Caco-2 (cell line): Measurements from ENCODE around the gene C17orf114.

ENCODE experiments used
- BruUV-seq: library from RNA; stranded (reverse); fragments of 400-500 nt; replicated peaks from 2 replicates; lab custom pipeline; 2021; lab: Mats Ljungman, UMichigan
- CTCF ChIA-PET: fragments of 300-600 bp; sonication (Branson Sonifier 250); formaldehyde crosslinking; loops from one replicate; lab custom pipeline; 2022; ENCODE audit warnings: antibody characterized with exemption; lab: Charles Lee
- POLR2A ChIA-PET: fragments of 300-600 bp; sonication (Branson Sonifier 250); formaldehyde crosslinking; loops from one replicate; lab custom pipeline; 2022; ENCODE audit warnings: antibody characterized with exemption; lab: Charles Lee
- DNase-seq, 2 experiments: peaks; one replicate each; pipeline versions ENCODE4 v3.0.0 to v3.0.0-alpha.2; 2020 to 2022
- H3K27me3 ChIP-seq: replicated peaks from 2 replicates; pipeline ENCODE4 v1.6.0; 2011; ENCODE audit warnings: low read length; ENCODE audit not compliant: control insufficient read depth, insufficient read depth
- H3K36me3 ChIP-seq: 2 replicates; pipeline ENCODE4 v1.5.1; 2011; ENCODE audit warnings: low read length; ENCODE audit not compliant: control insufficient read depth, insufficient read depth
- H3K4me1 ChIP-seq: fragments of 250-450 bp; sonication (Bioruptor Pico); 2 replicates; pipeline ENCODE4 v1.5.1; 2020; ENCODE audit warnings: mild to moderate bottlenecking
- H3K4me3 ChIP-seq: 2 replicates; pipeline ENCODE4 v1.5.1; 2011; ENCODE audit warnings: low read depth, mild to moderate bottlenecking, control low read depth, low read length
- H3K9me3 ChIP-seq: fragments of 250-450 bp; sonication (Bioruptor Pico); 2 replicates; pipeline ENCODE4 v1.5.1; 2020; ENCODE audit warnings: mild to moderate bottlenecking, moderate library complexity
- H3K27ac Mint-ChIP-seq: one replicate; pipeline ENCODE4 v1.8.0; 2022; ENCODE audit warnings: mixed read lengths; ENCODE audit not compliant: unreplicated experiment
- H3K27me3 Mint-ChIP-seq: one replicate; pipeline ENCODE4 v1.8.0; 2022; ENCODE audit warnings: mixed read lengths; ENCODE audit not compliant: insufficient read depth, unreplicated experiment
- H3K36me3 Mint-ChIP-seq: one replicate; pipeline ENCODE4 v1.8.0; 2022; ENCODE audit warnings: mild to moderate bottlenecking, mixed read lengths; ENCODE audit not compliant: insufficient read depth, unreplicated experiment
- H3K4me1 Mint-ChIP-seq: one replicate; pipeline ENCODE4 v1.8.0; 2022; ENCODE audit warnings: low read depth, mixed read lengths; ENCODE audit not compliant: unreplicated experiment
- H3K4me3 Mint-ChIP-seq: one replicate; pipeline ENCODE4 v1.8.0; 2022; ENCODE audit warnings: mild to moderate bottlenecking, moderate library complexity, mixed read lengths; ENCODE audit not compliant: unreplicated experiment
- H3K9me3 Mint-ChIP-seq: one replicate; pipeline ENCODE4 v1.8.0; 2022; ENCODE audit warnings: mixed read lengths; ENCODE audit not compliant: unreplicated experiment
- intact Hi-C: fragments of 100-400 bp; cut with micrococcal nuclease; formaldehyde crosslinking; loops from one replicate; pipeline ENCODE4 v1.10.0; 2022; ENCODE audit not compliant: unreplicated experiment
- TF ChIP-seq, protein P1 (sequence below), 2 experiments: fragments of 200-600 bp in 1 of 2; IDR thresholded peaks; 1 replicate in 1 of 2; 2 replicates in 1 of 2; pipeline versions ENCODE4 v1.5.1 to v1.8.0; 2011 to 2022; ENCODE audit warnings: antibody characterized with exemption in 1 of 2, control low read depth in 1 of 2, inconsistent platforms in 1 of 2, low read depth in 1 of 2, low read length in 1 of 2, mild to moderate bottlenecking in 1 of 2, moderate library complexity in 1 of 2; ENCODE audit not compliant: insufficient read depth in 1 of 2, severe bottlenecking in 1 of 2, unreplicated experiment in 1 of 2

The C17orf114 gene

DNA sequence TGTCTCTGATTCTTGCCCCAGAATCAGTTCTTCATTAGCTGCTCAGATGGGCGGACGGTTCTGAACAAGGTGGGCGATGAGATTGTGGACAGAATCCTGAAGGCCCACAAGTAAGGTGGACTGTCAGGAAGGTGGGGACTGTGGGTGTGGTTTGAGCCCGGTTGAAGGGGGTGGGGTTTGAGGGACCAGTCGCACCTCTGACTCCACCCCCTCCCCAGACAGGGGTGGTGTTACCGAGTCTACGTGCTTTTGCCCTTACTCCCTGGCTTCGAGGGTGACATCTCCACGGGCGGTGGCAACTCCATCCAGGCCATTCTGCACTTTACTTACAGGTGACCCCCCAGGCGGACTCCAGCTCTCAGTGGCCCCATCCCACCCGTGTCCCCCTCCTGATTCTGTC lies 16.1 kb upstream of the C17orf114 start:
- no peaks in the 10 kb centered on the region for H3K4me1 Mint-ChIP-seq
- Histone ChIP-seq H3K36me3 (no peaks in the 10 kb centered on the region), H3K9me3 (no peaks in the 10 kb centered on the region), H3K4me1 (no peaks in the 10 kb centered on the region), H3K27me3 (no peaks in the 10 kb centered on the region), H3K4me3 (no peak overlapping the region)
- peaks cover 33% of the 10 kb centered on the region for H3K36me3 Mint-ChIP-seq
- intact Hi-C loops, result no loop called here
- TF ChIP-seq, protein P1, sequence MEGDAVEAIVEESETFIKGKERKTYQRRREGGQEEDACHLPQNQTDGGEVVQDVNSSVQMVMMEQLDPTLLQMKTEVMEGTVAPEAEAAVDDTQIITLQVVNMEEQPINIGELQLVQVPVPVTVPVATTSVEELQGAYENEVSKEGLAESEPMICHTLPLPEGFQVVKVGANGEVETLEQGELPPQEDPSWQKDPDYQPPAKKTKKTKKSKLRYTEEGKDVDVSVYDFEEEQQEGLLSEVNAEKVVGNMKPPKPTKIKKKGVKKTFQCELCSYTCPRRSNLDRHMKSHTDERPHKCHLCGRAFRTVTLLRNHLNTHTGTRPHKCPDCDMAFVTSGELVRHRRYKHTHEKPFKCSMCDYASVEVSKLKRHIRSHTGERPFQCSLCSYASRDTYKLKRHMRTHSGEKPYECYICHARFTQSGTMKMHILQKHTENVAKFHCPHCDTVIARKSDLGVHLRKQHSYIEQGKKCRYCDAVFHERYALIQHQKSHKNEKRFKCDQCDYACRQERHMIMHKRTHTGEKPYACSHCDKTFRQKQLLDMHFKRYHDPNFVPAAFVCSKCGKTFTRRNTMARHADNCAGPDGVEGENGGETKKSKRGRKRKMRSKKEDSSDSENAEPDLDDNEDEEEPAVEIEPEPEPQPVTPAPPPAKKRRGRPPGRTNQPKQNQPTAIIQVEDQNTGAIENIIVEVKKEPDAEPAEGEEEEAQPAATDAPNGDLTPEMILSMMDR (IDR thresholded peaks at IDR 0.05; ENCODE audit: insufficient read depth in 1 of 2, low read depth in 1 of 2, low read length in 1 of 2, severe bottlenecking in 1 of 2, unreplicated experiment in 1 of 2), result no peak
- POLR2A ChIA-PET, result no interaction called here
- BruUV-seq, result no TSS peak
- CTCF ChIA-PET, result no interaction called here
- DNase-seq, result no peak
- no peak overlapping the region for H3K4me3 Mint-ChIP-seq
- no peak overlapping the region for H3K27ac Mint-ChIP-seq
- H3K9me3 Mint-ChIP-seq, result no peaks in the 10 kb centered on the region
- H3K27me3 Mint-ChIP-seq, result no peaks in the 10 kb centered on the region

GRCh38 chr17:4816826-4817225 lies 14.7 kb upstream of the C17orf114 start:
- Mint-ChIP-seq H3K9me3 (no peaks in the 10 kb centered on the region), H3K4me1 (no peaks in the 10 kb centered on the region), H3K4me3 (no peak overlapping the region), H3K27ac (no peak overlapping the region), H3K27me3 (no peaks in the 10 kb centered on the region), H3K36me3 (peaks cover 33% of the 10 kb centered on the region)
- CTCF ChIA-PET, result no interaction called here
- DNase-seq, result no peak
- Histone ChIP-seq H3K9me3 (no peaks in the 10 kb centered on the region), H3K36me3 (no peaks in the 10 kb centered on the region), H3K27me3 (no peaks in the 10 kb centered on the region), H3K4me1 (no peaks in the 10 kb centered on the region), H3K4me3 (no peak overlapping the region)
- BruUV-seq, result no TSS peak
- POLR2A ChIA-PET, result no interaction called here
- intact Hi-C loops, result no loop called here
- TF ChIP-seq, protein P1 (IDR thresholded peaks at IDR 0.05; ENCODE audit: insufficient read depth in 1 of 2, low read depth in 1 of 2, low read length in 1 of 2, severe bottlenecking in 1 of 2, unreplicated experiment in 1 of 2), result no peak

- H3K27me3 ChIP-seq, result no peaks in the 10 kb centered on the region
- Mint-ChIP-seq H3K27ac (no peak overlapping the region), H3K4me1 (no peaks in the 10 kb centered on the region), H3K27me3 (no peaks in the 10 kb centered on the region), H3K4me3 (no peak overlapping the region), H3K9me3 (no peaks in the 10 kb centered on the region), H3K36me3 (peaks cover 40% of the 10 kb centered on the region)
- ChIA-PET CTCF (no interaction called here), POLR2A (no interaction called here)
- no peak for DNase-seq
- H3K9me3 ChIP-seq, result no peaks in the 10 kb centered on the region
- TF ChIP-seq, protein P1 (IDR thresholded peaks at IDR 0.05; ENCODE audit: insufficient read depth in 1 of 2, low read depth in 1 of 2, low read length in 1 of 2, severe bottlenecking in 1 of 2, unreplicated experiment in 1 of 2), result peak; percentile 14 to 21
- no peaks in the 10 kb centered on the region for H3K4me1 ChIP-seq
- H3K36me3 ChIP-seq, result no peaks in the 10 kb centered on the region
- intact Hi-C loops, result no loop called here
- no peak overlapping the region for H3K4me3 ChIP-seq
- BruUV-seq, result no TSS peak
Observed at GRCh38 chr17:4815043-4815675, 13.0 kb upstream of the C17orf114 start.
